GM21381 (cell line): Measurements from ENCODE around the gene COQ6.
"Not testable (repeated sequence)": the region's sequence is repeated elsewhere in the genome, so short reads cannot be mapped to it uniquely, and the experiment has no call there.

Experiments
- ATAC-seq: cut with Tn5 transposase; IDR thresholded peaks from one replicate; pipeline ENCODE4 v1.9.1; 2021; ENCODE audit warnings: mild to moderate bottlenecking, moderate library complexity; ENCODE audit not compliant: unreplicated experiment

COQ6 gene

DNA sequence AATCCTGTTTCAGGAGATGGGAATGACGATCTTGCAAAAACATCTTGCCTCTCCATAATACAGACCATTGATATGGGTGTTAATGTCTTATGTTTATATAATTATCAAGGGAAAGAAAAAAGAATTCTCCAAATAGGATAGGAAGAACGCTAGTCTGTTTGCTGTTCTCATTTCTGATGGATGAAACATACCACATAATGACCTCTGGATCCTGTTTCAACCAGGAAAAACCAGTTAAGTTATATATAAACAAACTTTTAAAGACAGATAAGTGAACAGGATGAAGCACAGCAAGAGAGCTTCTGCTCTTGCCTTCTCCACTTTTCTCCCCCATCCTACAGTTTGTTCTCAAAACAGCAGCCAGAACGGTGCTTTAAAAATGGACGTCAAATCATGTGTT, 27.8 kb downstream of the COQ6 start:
- no peak for ATAC-seq

DNA sequence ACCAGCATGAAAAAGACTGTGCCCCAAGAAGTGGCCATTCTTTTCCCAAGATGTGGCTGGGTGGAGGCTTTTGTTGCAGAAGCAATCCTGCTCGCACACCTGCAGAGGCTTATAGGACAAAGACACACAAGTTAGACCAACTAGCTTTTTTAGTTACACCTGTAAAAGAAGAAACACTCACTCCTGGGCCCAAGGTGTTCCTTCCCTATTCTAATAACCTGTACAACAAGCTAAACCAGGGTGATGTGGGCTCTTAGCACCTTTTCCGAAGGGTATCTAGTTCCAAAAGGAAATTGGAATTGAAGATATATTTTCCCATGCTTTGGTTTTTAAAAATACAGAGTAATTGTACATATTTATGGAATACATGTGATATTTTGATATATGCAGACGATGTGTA, 38.0 kb downstream of the COQ6 start:
- no peak for ATAC-seq

DNA sequence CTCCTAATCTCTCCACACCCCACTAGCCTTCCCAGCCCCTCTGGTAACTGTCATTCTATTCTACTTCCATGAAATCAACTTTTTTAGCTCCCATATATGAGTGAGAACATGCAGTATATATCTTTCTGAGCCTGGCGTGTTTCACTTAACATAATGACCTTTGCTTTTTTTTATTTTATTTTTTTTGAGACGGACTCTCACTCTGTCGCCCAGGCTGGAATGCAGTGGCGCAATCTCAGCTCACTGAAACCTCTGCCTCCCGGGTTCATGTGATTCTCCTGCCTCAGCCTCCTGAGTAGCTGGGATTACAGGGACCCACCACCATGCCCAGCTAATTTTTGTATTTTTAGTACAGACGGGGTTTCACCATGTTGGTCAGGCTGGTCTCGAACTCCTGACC, 38.6 kb downstream of the COQ6 start:
- ATAC-seq, result not testable (repeated sequence)

DNA sequence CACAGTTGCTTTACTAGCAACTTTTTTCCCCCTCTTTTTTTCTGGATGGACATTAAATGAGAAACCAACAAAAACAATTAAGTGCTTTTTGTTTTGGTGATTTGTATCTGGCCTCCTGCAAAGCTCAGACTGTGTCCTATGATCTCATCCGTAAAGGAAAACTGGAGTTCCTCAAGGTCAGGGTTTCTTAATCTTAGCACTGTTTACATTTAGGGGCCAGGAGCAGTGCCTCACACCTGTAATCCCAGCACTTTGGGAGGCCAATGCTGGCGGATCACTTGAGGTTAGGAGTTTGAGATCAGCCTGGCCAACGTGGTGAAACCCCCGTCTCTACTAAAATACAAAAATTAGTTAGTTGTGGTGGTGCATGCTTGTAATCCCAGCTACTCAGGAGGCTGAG, 41.0 kb downstream of the COQ6 start:
- ATAC-seq, result no peak

DNA sequence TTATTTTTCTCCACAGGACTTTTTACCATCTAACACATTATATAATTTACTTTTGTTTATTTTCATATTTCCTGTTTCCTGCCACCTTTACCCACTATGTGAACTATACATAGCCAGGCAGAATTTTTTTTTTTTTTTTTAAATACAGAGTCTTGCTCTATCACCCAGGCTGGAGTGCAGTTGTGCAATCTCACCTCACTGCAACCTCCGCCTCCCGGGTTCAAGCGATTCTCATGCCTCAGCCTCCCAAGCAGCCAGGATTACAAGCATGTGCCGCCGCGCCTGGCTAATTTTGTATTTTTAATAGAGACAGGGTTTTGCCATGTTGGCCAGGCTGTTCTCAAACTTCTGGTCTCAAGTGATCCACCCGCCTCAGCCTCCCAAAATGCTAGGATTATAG, 44.8 kb downstream of the COQ6 start:
- not testable (repeated sequence) for ATAC-seq

DNA sequence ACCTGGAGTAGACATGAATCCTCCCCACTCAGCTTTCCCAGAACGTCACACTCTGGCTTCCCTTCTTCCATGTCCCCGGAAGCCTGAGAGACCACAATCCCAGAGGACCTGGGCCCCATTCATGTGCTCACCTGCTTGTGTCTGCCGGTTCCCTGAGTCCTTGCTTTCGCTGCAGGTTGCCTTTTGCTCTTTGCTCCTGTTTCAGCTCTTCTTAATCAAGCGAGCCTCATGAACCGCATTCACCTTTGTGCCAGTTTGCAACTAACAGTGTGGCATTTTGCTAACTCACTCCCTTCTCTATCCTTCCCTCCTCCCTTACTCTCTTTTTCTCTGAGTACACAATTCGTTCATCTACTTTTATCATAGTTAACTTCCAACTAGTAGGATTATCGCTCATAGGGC, 45.9 kb downstream of the COQ6 start:
- no peak for ATAC-seq

DNA sequence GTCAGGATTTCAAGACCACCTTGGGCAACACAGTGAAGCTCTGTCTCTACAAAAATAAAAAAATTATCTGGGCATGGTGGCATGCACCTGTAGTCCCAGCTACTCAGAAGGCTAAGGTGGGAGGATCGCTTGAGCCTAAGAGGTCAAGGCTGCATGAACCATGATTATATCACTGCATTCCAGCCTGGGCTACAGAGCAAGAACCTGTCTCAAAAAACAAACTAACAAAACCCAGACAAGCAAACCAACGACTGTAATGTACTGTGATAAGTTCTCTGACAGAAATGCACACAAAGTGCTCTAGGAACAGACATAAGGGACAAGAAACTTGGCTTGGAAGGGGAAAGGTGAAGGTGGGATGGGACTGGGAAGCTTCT, 46.6 kb downstream of the COQ6 start:
- no peak for ATAC-seq

DNA sequence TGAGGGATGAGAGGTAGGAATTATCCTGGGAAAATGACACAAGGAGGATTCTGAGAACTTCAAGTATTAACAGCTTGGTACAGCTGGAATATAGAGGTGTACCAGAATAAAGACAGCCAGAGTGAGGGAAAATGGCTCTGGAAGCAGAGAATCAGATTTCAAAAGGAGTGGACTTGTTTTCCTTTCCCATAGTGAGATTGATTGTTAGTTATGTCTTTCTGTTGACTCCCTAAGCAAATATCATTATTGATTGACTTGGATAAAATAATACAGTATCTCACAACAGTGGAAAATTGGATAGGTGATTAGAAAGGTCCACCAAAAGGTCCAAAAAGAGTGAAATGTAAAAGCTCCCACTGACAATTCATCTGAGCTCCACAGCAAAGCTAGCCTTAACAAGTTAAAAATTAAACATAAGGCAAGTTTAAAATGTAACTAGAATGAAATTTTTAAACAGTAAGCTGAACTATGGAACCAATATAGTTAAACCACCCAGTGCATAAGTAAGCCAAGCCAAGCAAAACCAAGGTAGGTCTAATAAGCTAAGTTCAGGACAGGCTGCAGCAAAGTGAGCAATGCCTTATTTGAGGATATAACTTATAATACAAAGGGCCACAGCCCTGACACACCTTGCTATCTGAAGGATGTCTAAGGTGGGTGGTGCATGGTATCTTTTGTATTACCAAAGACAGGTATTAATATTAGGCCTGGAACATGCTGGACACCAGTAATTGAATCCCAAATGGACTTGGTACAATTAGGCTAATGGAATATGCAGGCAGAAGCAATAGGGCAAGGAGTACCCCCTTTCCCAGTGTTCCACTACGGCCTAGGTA, 47.2 kb downstream of the COQ6 start:
- ATAC-seq, result no peak

DNA sequence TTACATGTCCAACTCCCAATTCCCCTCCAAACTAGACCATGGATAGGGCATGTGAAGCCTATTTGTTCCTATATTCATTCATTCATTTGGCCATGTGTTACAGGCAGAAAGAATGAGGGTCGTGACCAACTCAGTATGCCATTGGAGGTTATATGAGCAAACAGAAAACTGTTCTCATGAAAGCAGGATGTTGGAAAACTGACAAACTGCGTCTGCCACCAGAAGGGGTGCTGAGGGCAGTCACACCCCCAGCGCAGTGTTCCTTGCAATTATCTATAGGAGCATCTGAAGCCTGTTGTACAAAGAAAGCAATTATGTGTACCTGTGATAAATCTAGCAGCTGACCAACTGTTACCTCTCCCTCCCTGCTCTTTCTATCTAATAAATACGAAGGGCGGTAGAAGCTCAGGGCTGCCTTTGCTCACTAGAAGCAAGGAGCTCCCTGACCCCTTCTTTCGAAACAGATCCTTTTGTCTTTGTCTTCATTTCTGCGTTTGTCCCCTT, 47.9 kb downstream of the COQ6 start:
- no peak for ATAC-seq

DNA sequence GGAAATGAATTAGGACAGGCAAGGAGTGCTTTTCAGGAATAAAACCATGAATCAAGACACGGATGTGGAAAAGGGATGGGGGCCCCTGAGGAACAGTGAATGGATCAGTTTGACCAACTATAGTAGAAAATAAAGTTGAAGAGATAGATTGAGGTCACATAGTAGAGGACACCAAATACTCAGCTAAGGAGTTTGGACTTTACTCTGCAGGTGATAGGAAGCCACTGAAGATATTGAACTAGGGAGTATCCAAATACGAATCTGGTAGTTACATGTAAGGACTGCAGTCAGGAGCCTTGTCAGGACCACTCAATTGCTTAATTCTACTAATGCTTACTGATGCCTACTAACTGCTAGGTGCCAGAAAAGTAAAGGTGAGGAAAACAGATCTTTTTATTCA, 48.6 kb downstream of the COQ6 start:
- no peak for ATAC-seq

DNA sequence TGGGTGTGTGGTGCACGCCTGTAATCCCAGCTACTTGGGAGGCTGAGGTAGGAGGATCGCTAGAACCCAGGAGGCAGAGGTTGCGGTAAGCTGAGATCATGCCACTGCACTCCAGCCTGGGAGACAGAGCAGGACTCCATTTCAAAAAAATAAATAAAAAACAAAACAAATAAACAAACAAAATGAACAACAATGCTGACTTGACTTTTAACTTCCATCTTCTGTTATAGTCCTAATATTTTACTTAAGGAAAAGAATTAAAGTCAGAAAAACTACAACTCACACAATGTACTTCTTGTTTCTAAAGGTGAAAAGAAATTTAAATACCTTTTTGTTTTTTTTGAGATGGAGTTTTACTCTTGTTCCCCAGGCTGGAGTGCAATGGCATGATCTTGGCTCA, 55.6 kb downstream of the COQ6 start:
- ATAC-seq, result not testable (repeated sequence)

DNA sequence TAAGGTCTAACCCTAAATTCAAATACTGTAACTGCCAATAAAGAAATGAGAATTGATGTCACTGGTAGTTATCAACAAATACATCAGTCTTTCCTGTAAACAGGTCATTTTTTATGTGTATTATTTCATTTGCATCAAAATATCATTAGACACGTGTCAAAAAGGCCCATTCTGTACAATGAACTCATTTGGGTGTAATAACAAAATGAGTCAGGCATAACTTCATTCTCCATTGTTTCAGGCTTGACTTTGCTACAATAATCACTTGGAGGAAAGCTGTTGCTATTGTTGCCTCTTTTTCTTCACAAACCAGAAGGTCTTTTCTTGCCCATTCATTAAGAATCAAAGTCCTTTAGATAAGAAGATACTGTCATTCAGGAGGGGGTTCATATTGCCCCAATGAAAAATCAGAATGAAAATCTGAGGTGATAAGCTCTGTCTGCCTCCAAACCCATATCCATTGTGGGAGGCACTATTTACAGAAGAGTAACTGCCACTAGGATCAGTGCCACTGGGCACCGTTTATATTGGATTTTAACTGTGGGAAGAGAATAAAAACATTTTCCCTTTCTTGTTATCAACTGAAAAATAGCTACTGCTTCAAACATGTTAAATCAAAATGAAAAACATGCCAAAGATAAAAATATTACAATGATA, 58.9 kb downstream of the COQ6 start:
- ATAC-seq, result no peak
